ENCODE measurements around the gene ZCCHC13.

DNA sequence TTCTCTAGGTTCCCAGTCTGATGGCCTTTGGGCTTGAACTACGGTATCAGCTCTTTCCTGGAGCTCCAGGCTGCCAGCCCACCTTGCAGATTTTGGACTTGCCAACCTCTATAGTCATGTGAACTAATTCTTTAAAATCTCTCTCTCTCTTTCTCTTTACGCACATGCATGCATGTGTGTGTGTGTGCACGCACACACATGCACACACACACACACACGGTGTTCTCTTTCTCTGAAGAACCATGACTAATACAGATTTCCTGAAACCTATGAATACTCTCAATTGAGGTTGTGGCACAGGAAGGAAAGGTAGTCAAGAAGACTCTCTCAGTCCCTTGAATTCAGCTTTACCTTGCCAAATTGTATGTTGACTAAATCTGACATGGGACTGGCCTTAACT is 6.2 kb upstream of the ZCCHC13 start:
- TF ChIP-seq, protein P1, sequence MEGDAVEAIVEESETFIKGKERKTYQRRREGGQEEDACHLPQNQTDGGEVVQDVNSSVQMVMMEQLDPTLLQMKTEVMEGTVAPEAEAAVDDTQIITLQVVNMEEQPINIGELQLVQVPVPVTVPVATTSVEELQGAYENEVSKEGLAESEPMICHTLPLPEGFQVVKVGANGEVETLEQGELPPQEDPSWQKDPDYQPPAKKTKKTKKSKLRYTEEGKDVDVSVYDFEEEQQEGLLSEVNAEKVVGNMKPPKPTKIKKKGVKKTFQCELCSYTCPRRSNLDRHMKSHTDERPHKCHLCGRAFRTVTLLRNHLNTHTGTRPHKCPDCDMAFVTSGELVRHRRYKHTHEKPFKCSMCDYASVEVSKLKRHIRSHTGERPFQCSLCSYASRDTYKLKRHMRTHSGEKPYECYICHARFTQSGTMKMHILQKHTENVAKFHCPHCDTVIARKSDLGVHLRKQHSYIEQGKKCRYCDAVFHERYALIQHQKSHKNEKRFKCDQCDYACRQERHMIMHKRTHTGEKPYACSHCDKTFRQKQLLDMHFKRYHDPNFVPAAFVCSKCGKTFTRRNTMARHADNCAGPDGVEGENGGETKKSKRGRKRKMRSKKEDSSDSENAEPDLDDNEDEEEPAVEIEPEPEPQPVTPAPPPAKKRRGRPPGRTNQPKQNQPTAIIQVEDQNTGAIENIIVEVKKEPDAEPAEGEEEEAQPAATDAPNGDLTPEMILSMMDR (conservative IDR thresholded peaks at IDR 0.05; ENCODE audit: low read depth, low read length) = no peak
- no peak for TF ChIP-seq EZH2 (IDR thresholded peaks at IDR 0.05; ENCODE audit: low read length, unreplicated experiment)

Measured in PC-3 (cell line).